Peyer's patch (tissue), 4 donors: ENCODE measurements around the gene SPDYE4. TPM values are rescaled to one million over a fixed set of nuclear protein-coding genes. Genes with fewer than 3 reads are reported as not detected.
A peak's percentile ranks its signal among the peaks of the same experiment; 100 is the strongest.

ENCODE experiments used
- DNase-seq, 3 donors: peaks; one replicate each; pipeline ENCODE4 v3.0.0-alpha.2; 2017 to 2019
- H3K27ac ChIP-seq, 4 donors: fragments of 200-600 bp; sonication (generic); one replicate each; pipeline ENCODE4 v1.5.1; 2016 to 2019
- H3K27me3 ChIP-seq, 2 donors: fragments of 200-600 bp; sonication (generic); one replicate each; pipeline ENCODE4 v1.5.1; 2019
- H3K36me3 ChIP-seq, 3 donors: fragments of 200-600 bp; sonication (generic); one replicate each; pipeline ENCODE4 v1.5.1; 2016 to 2019
- H3K4me1 ChIP-seq, 4 donors: fragments of 200-600 bp; sonication (generic); one replicate each; pipeline ENCODE4 v1.5.1; 2016 to 2019
- H3K4me3 ChIP-seq, 4 donors: fragments of 200-600 bp; sonication (generic); 1 replicate in 3 of 4; 2 replicates in 1 of 4; pipeline ENCODE4 v1.5.1; 2016 to 2019; ENCODE audit warnings: mild to moderate bottlenecking in 1 of 4
- H3K9me3 ChIP-seq, 4 donors: fragments of 200-600 bp; sonication (generic); one replicate each; pipeline ENCODE4 v1.5.1; 2016 to 2019; ENCODE audit warnings: mild to moderate bottlenecking in 1 of 4
- POLR2A ChIP-seq, 2 donors: fragments of 450-650 bp; IDR thresholded peaks; one replicate each; pipeline ENCODE4 v1.5.1; 2017; ENCODE audit warnings: antibody characterized with exemption in 2 of 2, mild to moderate bottlenecking in 2 of 2, moderate library complexity in 2 of 2
- total RNA-seq, 4 donors: library from RNA; depleted of rRNA; stranded (reverse); fragments of >200 nt; gene quantifications; one replicate each; pipeline ENCODE4 v1.1.0, GENCODE V29; 2016
- TF ChIP-seq, protein P1 (sequence below), 6 experiments: fragments of 450-650 bp in 4 of 6; fragments of 200-600 bp in 2 of 6; sonication (generic) in 1 of 6; IDR thresholded peaks; one replicate each; pipeline ENCODE4 v1.5.1; 2017 to 2019; ENCODE audit warnings: antibody characterized with exemption in 6 of 6, mild to moderate bottlenecking in 3 of 6, moderate library complexity in 1 of 6

The SPDYE4 gene
- total RNA-seq, 4 donors from 2014 or later: not detected

- no peak for DNase-seq
- Histone ChIP-seq H3K36me3 (no peaks in the 10 kb centered on the region), H3K4me1 (no peaks in the 10 kb centered on the region), H3K27ac (no peak overlapping the region), H3K4me3 (no peak overlapping the region), H3K27me3 (no peaks in the 10 kb centered on the region), H3K9me3 (no peaks in the 10 kb centered on the region)
- no peak for TF ChIP-seq POLR2A (IDR thresholded peaks at IDR 0.05)
- TF ChIP-seq, protein P1, sequence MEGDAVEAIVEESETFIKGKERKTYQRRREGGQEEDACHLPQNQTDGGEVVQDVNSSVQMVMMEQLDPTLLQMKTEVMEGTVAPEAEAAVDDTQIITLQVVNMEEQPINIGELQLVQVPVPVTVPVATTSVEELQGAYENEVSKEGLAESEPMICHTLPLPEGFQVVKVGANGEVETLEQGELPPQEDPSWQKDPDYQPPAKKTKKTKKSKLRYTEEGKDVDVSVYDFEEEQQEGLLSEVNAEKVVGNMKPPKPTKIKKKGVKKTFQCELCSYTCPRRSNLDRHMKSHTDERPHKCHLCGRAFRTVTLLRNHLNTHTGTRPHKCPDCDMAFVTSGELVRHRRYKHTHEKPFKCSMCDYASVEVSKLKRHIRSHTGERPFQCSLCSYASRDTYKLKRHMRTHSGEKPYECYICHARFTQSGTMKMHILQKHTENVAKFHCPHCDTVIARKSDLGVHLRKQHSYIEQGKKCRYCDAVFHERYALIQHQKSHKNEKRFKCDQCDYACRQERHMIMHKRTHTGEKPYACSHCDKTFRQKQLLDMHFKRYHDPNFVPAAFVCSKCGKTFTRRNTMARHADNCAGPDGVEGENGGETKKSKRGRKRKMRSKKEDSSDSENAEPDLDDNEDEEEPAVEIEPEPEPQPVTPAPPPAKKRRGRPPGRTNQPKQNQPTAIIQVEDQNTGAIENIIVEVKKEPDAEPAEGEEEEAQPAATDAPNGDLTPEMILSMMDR (IDR thresholded peaks at IDR 0.05): no peak
Measured at GRCh38 chr17:8791248-8791909, 33.0 kb upstream of the SPDYE4 start.

DNA sequence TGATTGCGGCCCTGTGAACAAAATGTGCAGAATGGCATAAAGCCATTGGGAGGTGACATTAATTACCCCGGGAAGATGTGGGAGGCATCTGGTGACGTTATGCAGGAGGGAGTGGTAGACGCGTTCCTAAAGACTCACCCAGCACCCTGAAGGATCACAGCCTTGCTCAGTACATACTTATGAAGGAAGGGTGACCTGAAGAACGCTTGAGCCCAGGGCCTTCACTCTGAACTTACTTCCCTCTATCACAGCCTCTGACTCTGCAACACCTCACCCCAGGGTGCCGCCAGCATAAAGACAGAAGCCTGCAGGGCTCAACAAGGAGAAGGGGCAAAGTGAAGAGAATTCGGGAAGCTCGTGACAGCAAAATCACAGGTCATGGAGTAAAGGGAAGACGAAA is 31.4 kb upstream of the SPDYE4 start:
- Histone ChIP-seq H3K9me3 (no peaks in the 10 kb centered on the region), H3K4me3 (no peak overlapping the region), H3K36me3 (no peaks in the 10 kb centered on the region), H3K27me3 (no peaks in the 10 kb centered on the region), H3K27ac (no peak overlapping the region), H3K4me1 (peaks cover 0 to 5% (median 0%) of the 10 kb centered on the region in 4 donors)
- DNase-seq: no peak
- TF ChIP-seq, protein P1 (IDR thresholded peaks at IDR 0.05): no peak
- TF ChIP-seq POLR2A (IDR thresholded peaks at IDR 0.05): no peak

DNA sequence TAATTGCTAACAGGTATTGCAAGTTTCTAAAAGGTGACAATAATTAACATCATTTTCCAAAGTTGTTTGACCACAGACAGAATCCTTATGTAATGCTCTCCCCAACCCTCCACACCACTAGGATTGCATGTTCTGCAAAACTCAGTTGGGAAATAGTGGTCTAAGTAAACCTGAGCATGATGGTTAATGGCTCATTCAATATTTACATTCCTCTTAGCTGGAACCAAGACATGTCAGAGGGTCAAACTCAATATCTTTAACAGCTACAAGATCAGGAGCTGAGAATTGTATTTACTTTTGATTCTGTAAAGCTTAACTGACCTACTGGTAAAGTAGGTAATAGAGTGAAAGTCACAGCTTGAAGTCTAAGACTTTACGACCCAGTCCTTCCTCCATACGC is 30.7 kb upstream of the SPDYE4 start:
- Histone ChIP-seq H3K27me3 (no peaks in the 10 kb centered on the region), H3K9me3 (no peaks in the 10 kb centered on the region), H3K27ac (no peak overlapping the region), H3K36me3 (no peaks in the 10 kb centered on the region), H3K4me1 (peaks cover 0 to 5% (median 0%) of the 10 kb centered on the region in 4 donors), H3K4me3 (no peak overlapping the region)
- no peak for DNase-seq
- TF ChIP-seq, protein P1 (IDR thresholded peaks at IDR 0.05): no peak
- no peak for TF ChIP-seq POLR2A (IDR thresholded peaks at IDR 0.05)

- TF ChIP-seq, protein P1 (IDR thresholded peaks at IDR 0.05): peak; percentile 53 to 79 (median 66)
- TF ChIP-seq POLR2A (IDR thresholded peaks at IDR 0.05): no peak
- Histone ChIP-seq H3K27me3 (no peaks in the 10 kb centered on the region), H3K9me3 (no peaks in the 10 kb centered on the region), H3K27ac (no peak overlapping the region), H3K36me3 (no peaks in the 10 kb centered on the region), H3K4me3 (no peak overlapping the region), H3K4me1 (peaks cover 0 to 5% (median 0%) of the 10 kb centered on the region in 4 donors)
- peak; percentile 59 to 85 (median 79) for DNase-seq
Measured at GRCh38 chr17:8785547-8786413, 27.4 kb upstream of the SPDYE4 start.

DNA sequence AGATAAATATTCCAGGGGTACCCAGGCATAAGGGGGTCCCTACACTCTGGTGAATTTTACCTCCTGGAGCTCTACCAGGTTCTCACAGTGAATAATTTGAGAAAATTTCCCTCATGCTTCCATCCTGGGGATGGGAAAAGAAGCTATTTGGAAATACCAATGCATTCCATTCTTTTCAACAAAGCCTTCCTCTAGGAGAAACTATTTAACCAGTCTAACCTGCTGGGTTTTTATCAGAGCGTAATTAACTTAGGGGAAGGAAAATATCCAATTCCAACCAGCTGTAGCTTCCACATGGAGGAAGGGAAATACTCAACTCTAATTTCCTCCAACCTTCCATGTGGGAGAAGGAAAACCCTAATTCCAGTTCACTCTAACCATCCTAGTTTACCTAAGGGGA is 23.8 kb upstream of the SPDYE4 start:
- no peaks in the 10 kb centered on the region for H3K27me3 ChIP-seq
- no peak overlapping the region for H3K27ac ChIP-seq
- H3K9me3 ChIP-seq: no peaks in the 10 kb centered on the region
- H3K36me3 ChIP-seq: no peaks in the 10 kb centered on the region
- TF ChIP-seq, protein P1 (IDR thresholded peaks at IDR 0.05): no peak
- no peak for TF ChIP-seq POLR2A (IDR thresholded peaks at IDR 0.05)
- no peak overlapping the region for H3K4me3 ChIP-seq
- DNase-seq: no peak
- H3K4me1 ChIP-seq: peaks cover 0 to 5% (median 0%) of the 10 kb centered on the region in 4 donors
